ENCODE results near the gene ZSCAN25.
A peak's percentile ranks its signal among the peaks of the same experiment; 100 is the strongest.
"Not testable (repeated sequence)": the region's sequence is repeated elsewhere in the genome, so short reads cannot be mapped to it uniquely, and the experiment has no call there.

ZSCAN25 gene

GRCh38 chr7:99616359-99617191 lies at the start of gene ZSCAN25:
TSS of gene ZSCAN25 (plus strand) at chr7:99616946. CDS start at chr7:99619607, 2,661 bp downstream.
- peak within 1 kb of the TSS; percentile 64 for H3K4me3 ChIP-seq (ENCODE audit: low read depth, low read length)
- in situ Hi-C loops (cut with HindIII; ENCODE audit: low sequenced_read_pairs): loop anchor here (10.0 kb wide), 1 partner anchor 52 kb away; no protein-coding TSS in a partner anchor
- DNase-seq (ENCODE audit: low read depth): peak; percentile 79
- peak; percentile 38 for TF ChIP-seq CTCF (IDR thresholded peaks at IDR 0.05; ENCODE audit: low read depth, low read length, missing control alignments)

- DNase-seq (ENCODE audit: low read depth); H3K4me3 ChIP-seq (ENCODE audit: low read depth, low read length): not testable (repeated sequence)
- in situ Hi-C loops (cut with HindIII; ENCODE audit: low sequenced_read_pairs): loop anchor here (10.0 kb wide), 1 partner anchor 46 kb away; the partner anchor contains the start of gene ZSCAN25
Observed at GRCh38 chr7:99568770-99569169, 48.0 kb upstream of the ZSCAN25 start.

GRCh38 chr7:99571768-99572167 lies 45.0 kb upstream of the ZSCAN25 start:
- H3K4me3 ChIP-seq (ENCODE audit: low read depth, low read length): no peak overlapping the region
- in situ Hi-C loops (cut with HindIII; ENCODE audit: low sequenced_read_pairs): no loop called here
- no peak for DNase-seq (ENCODE audit: low read depth)
- no peak for TF ChIP-seq CTCF (IDR thresholded peaks at IDR 0.05; ENCODE audit: low read depth, low read length, missing control alignments)

- no peak for DNase-seq (ENCODE audit: low read depth)
- in situ Hi-C loops (cut with HindIII; ENCODE audit: low sequenced_read_pairs): no loop called here
- no peak for TF ChIP-seq CTCF (IDR thresholded peaks at IDR 0.05; ENCODE audit: low read depth, low read length, missing control alignments)
- H3K4me3 ChIP-seq (ENCODE audit: low read depth, low read length): no peak overlapping the region
Observed at GRCh38 chr7:99573257-99573656, 43.5 kb upstream of the ZSCAN25 start.

- H3K4me3 ChIP-seq (ENCODE audit: low read depth, low read length): no peak overlapping the region
- in situ Hi-C loops (cut with HindIII; ENCODE audit: low sequenced_read_pairs): no loop called here
- no peak for TF ChIP-seq CTCF (IDR thresholded peaks at IDR 0.05; ENCODE audit: low read depth, low read length, missing control alignments)
- no peak for DNase-seq (ENCODE audit: low read depth)
Observed at GRCh38 chr7:99576251-99576650, 40.5 kb upstream of the ZSCAN25 start.

- in situ Hi-C loops (cut with HindIII; ENCODE audit: low sequenced_read_pairs): no loop called here
- peak overlapping the region; percentile 52 for H3K4me3 ChIP-seq (ENCODE audit: low read depth, low read length)
- TF ChIP-seq CTCF (IDR thresholded peaks at IDR 0.05; ENCODE audit: low read depth, low read length, missing control alignments): no peak
- no peak for DNase-seq (ENCODE audit: low read depth)
Observed at GRCh38 chr7:99579281-99579955, 37.3 kb upstream of the ZSCAN25 start.

All from astrocyte of the cerebellum (primary cell).